OCI-LY3 (cell line): ENCODE data around the gene DEFB131B.

Source experiments
- EZH2phosphoT487 ChIP-seq: fragments of 200-600 bp; shearing (Covaris generic); IDR thresholded peaks from 2 replicates; pipeline ENCODE4 v1.6.1; 2018; ENCODE audit warnings: antibody characterized with exemption, mixed run types, low read depth
- TF ChIP-seq, protein P1 (sequence below): fragments of 200-600, 300-600 bp; sonication (generic); IDR thresholded peaks from 2 replicates; pipeline ENCODE4 v1.5.1; 2014; ENCODE audit warnings: antibody characterized with exemption, low read length, low read depth

DNA sequence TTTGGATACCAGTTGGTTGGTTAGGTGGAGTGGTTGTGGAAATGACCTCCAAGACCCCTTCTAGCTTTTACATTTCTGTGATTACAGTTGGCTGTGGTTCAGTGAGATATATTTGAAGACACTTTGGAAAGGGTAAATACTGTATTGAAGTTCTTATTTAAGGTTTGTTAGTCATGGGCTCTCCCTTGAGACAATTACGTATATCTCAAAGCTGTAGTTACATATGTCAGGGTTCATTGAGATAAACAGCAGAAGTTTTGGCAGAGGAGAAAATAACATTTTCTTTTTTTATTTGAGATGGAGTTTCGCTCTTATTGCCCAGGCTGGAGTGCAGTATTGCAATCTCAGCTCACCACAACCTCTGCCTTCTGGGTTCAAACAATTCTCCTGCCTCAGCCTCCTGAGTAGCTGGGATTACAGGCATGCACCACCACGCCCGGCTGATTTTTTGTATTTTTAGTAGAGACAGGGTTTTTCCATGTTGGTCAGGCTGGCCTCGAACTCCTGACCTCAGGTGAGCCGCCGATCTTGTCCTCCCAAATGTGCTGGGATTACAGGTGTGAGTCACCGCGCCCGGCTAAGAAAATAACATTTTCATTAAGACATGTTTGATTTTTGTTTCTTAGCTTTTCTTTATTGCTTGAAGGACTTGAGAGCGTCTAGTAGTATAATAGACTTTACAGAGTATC, 52.4 kb downstream of the DEFB131B start:
- TF ChIP-seq, protein P1, sequence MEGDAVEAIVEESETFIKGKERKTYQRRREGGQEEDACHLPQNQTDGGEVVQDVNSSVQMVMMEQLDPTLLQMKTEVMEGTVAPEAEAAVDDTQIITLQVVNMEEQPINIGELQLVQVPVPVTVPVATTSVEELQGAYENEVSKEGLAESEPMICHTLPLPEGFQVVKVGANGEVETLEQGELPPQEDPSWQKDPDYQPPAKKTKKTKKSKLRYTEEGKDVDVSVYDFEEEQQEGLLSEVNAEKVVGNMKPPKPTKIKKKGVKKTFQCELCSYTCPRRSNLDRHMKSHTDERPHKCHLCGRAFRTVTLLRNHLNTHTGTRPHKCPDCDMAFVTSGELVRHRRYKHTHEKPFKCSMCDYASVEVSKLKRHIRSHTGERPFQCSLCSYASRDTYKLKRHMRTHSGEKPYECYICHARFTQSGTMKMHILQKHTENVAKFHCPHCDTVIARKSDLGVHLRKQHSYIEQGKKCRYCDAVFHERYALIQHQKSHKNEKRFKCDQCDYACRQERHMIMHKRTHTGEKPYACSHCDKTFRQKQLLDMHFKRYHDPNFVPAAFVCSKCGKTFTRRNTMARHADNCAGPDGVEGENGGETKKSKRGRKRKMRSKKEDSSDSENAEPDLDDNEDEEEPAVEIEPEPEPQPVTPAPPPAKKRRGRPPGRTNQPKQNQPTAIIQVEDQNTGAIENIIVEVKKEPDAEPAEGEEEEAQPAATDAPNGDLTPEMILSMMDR, result no peak
- TF ChIP-seq EZH2phosphoT487, result no peak
